ENCODE data around the gene FAM89B.

FAM89B gene

DNA sequence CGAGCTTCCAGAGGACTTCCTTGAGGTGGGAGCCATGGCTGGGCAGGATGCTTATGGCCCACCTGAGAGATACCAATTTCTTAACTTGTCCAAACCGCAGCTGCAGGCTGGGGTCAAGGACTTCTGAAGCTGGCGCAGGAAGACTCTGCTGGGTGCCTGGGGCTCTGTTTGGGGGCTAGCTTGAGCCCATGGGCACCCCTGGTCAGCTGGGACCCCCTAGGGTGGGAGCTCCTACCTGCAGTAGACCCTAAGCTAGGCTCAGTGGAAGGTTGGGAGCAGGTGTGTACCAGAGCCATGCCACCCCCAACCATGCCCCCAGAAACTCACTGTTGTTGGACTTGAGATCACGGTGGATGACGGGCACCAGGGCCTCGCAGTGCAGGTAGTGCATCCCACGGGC lies 40.4 kb downstream of the FAM89B start:
- Histone ChIP-seq H3K9ac (ENCODE audit: low read length) (no peak overlapping the region), H3K36me3 (ENCODE audit: control insufficient read depth, low read depth, low read length) (peaks cover 3% of the 10 kb centered on the region), H3K27ac (ENCODE audit: low read length) (no peak overlapping the region), H3K4me1 (ENCODE audit: control insufficient read depth, low read depth, low read length) (peaks cover 4% of the 10 kb centered on the region), H3K27me3 (ENCODE audit: control insufficient read depth, insufficient read depth, low read length) (no peaks in the 10 kb centered on the region), H3K9me3 (ENCODE audit: control insufficient read depth, low read depth, low read length) (no peaks in the 10 kb centered on the region), H3K4me3 (ENCODE audit: low read length) (no peak overlapping the region)

DNA sequence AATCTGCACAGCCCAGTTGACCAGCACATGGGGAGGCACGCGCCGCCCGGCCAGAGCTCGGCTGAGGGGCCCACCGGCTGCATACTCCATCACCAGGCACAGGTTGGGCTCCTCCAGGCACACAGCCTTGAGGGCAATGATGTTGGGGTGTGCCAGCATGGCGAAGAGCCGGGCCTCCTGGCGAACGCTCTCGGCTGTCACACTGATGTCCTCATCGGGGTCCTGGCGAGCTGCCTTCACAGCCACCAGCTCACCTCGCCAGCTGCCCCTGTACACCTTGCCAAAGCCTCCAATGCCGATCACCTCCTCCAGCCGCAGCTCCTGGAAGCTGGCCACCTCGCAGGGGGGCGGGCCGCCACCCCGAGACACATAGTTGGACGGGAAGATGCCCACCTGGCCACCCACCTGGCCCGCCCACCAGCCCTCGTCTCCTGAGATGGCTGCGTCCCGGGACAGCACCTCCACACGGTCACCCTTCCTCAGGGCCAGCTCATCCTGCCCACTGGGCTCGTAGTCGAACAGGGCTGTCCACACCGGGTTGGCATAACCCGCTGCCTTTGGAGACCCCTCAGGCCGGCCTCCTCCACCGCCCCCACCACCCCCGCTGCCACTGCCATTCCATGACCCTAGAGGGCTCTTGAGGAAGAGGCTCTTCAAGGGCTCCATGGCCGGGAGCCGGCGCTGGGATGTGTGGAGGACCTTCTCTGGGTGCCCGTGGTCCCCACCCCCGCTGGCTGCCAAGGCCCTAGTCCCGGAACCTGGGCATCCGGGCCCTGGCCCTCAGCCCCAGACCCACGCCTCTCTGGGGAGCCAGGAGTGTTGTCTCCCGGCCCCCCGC lies 41.0 kb downstream of the FAM89B start:
- Histone ChIP-seq H3K4me3 (ENCODE audit: low read length) (peak overlapping the region; percentile 70), H3K9me3 (ENCODE audit: control insufficient read depth, low read depth, low read length) (no peaks in the 10 kb centered on the region), H3K9ac (ENCODE audit: low read length) (peak overlapping the region; percentile 57), H3K27me3 (ENCODE audit: control insufficient read depth, insufficient read depth, low read length) (no peaks in the 10 kb centered on the region), H3K4me1 (ENCODE audit: control insufficient read depth, low read depth, low read length) (no peaks in the 10 kb centered on the region), H3K27ac (ENCODE audit: low read length) (peak overlapping the region; percentile 43), H3K36me3 (ENCODE audit: control insufficient read depth, low read depth, low read length) (peaks cover 7% of the 10 kb centered on the region)

DNA sequence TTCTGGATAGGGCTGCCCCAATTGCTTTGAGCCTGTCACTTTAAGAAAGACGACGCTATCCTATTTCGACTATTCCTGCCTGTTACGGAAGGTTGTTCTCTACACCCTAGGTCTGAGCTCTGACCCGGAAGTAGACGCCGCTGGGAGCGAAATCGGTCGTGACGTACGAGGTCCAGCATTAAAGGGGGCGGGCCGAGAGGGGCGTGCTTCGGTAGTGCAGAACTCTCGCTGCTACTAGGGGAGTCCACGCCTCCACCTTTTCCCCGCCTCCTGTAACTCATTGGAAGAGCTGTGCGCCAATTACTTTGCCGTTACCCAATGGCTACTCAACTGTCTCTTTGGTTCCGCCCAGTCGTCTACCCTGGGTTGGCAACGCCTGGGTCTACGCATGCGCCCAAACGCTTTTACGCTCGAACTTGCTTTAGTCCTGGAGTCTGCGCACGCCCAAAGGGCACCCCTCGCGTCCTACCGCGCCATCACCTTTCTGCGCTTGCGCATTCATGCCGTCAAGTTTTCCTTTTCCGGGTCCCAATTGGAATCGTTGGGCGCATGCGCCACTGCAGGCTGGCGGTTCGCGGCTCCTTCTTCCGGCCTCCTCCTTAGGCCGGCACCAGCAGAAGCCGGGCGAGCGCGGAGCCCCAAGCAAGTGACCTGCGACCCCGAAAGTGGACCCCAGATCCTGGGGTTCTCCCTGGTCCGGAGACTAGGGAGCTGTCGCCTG lies 43.1 kb downstream of the FAM89B start, which contains the start of gene PCNX3:
Gene PCNX3 (plus strand): TSS at position 548 of the 721 bp plus-strand sequence. CDS start 536 bp downstream, outside the sequence.
- Histone ChIP-seq H3K9me3 (ENCODE audit: control insufficient read depth, low read depth, low read length) (no peaks in the 10 kb centered on the region), H3K36me3 (ENCODE audit: control insufficient read depth, low read depth, low read length) (peaks cover 24% of the 10 kb centered on the region), H3K4me1 (ENCODE audit: control insufficient read depth, low read depth, low read length) (no peaks in the 10 kb centered on the region)

DNA sequence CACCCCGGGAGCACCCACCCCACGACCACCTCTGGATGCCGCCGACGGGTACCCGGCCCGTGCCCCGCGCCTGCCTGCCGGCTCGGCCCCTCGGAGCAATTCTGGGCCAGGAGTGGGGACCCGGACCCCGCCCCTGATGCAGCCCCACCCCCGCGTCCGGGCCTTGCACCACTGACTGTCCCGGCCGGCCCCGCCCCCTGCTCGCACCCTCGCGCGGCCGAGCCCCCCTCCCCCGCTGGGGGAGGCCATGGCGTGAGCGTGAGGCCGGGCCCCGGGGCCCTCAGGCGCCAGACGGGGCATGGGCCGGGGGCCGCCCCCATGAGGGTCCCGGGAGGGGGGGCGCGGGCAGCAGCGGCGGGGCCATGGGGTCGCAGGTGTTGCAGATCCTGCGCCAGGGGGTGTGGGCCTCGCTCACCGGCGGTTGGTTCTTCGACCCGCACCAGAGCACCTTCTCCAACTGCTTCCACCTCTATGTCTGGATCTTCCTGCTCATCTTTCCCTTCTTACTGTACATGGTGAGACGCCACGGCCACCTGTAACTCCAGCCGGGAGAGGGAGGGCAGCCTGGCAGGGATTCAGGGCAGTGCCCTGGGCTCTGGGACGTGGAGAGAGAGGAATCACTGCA lies 43.7 kb downstream of the FAM89B start:
- peak overlapping the region; percentile 52 for H3K9ac ChIP-seq (ENCODE audit: low read length)
- peaks cover 28% of the 10 kb centered on the region for H3K36me3 ChIP-seq (ENCODE audit: control insufficient read depth, low read depth, low read length)
- no peaks in the 10 kb centered on the region for H3K9me3 ChIP-seq (ENCODE audit: control insufficient read depth, low read depth, low read length)
- no peaks in the 10 kb centered on the region for H3K27me3 ChIP-seq (ENCODE audit: control insufficient read depth, insufficient read depth, low read length)
- peak overlapping the region; percentile 70 for H3K4me3 ChIP-seq (ENCODE audit: low read length)
- H3K4me1 ChIP-seq (ENCODE audit: control insufficient read depth, low read depth, low read length), result no peaks in the 10 kb centered on the region
- H3K27ac ChIP-seq (ENCODE audit: low read length), result no peak overlapping the region

More for the DNA sequence above, 43.1 kb downstream of the FAM89B start, which contains the start of gene PCNX3:
- peak within 1 kb of the TSS; percentile 57 for H3K9ac ChIP-seq (ENCODE audit: low read length)
- H3K27ac ChIP-seq (ENCODE audit: low read length), result peak within 1 kb of the TSS; percentile 28
- H3K27me3 ChIP-seq (ENCODE audit: control insufficient read depth, insufficient read depth, low read length), result no peaks in the 10 kb centered on the region
- peak within 1 kb of the TSS; percentile 70 for H3K4me3 ChIP-seq (ENCODE audit: low read length)

DNA sequence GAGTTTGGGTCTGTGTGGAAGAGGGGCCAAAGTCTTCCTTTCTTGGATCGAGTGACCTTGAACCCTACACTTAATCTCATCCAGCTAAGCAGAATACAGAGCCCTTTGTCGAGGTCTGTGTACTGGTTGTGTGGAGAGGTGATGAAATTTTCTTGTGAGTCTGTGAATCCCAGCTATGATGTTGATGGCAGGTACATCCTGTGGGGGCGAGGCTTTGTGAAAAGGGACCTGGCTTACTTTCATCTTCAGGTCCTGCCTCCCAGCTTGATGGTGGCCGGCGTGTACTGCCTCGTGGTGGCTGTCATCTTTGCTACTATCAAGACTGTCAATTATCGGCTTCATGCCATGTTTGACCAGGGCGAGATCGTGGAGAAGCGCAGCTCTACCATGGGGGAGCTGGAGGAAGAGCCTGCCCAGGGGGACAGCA lies 44.2 kb downstream of the FAM89B start:
- peaks cover 28% of the 10 kb centered on the region for H3K36me3 ChIP-seq (ENCODE audit: control insufficient read depth, low read depth, low read length)
- no peaks in the 10 kb centered on the region for H3K4me1 ChIP-seq (ENCODE audit: control insufficient read depth, low read depth, low read length)

DNA sequence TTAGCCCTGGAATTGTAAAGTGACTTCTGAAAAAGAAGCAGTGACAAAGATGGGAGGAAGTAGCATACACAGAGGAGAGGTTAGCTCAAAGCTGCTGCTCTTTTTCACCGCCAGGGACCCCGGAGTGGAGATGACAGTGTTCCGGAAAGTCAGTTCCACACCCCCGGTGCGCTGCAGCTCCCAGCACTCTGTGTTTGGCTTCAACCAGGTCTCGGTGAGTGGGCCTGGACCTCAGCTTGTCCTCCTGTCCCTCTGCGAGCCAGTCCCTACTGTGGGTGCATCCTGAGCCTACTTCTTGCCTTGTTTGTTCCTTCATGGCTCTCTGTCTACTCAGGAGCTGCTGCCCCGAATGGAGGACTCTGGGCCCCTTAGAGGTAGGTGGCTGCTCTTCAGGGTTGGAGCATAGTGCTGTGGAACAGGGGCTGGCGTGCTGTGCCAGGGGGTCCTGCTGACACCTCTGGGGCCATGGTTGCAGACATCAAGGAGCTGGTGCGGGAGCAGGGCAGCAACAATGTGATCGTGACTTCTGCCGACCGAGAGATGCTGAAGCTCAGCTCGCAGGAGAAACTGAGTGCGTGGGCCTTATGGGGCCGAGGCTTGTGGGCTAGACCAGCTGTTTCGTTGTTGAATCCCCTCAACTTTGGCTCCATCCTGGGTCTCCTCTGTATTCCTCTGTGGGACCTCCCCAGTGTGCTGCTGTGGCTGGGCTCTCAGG lies 45.0 kb downstream of the FAM89B start:
- Histone ChIP-seq H3K9ac (ENCODE audit: low read length) (no peak overlapping the region), H3K4me1 (ENCODE audit: control insufficient read depth, low read depth, low read length) (no peaks in the 10 kb centered on the region), H3K9me3 (ENCODE audit: control insufficient read depth, low read depth, low read length) (no peaks in the 10 kb centered on the region), H3K4me3 (ENCODE audit: low read length) (no peak overlapping the region), H3K36me3 (ENCODE audit: control insufficient read depth, low read depth, low read length) (peaks cover 34% of the 10 kb centered on the region), H3K27ac (ENCODE audit: low read length) (no peak overlapping the region), H3K27me3 (ENCODE audit: control insufficient read depth, insufficient read depth, low read length) (no peaks in the 10 kb centered on the region)

More for the DNA sequence above, 44.2 kb downstream of the FAM89B start:
- Histone ChIP-seq H3K27ac (ENCODE audit: low read length) (no peak overlapping the region), H3K9me3 (ENCODE audit: control insufficient read depth, low read depth, low read length) (no peaks in the 10 kb centered on the region), H3K4me3 (ENCODE audit: low read length) (peak overlapping the region; percentile 70), H3K9ac (ENCODE audit: low read length) (peak overlapping the region; percentile 52), H3K27me3 (ENCODE audit: control insufficient read depth, insufficient read depth, low read length) (no peaks in the 10 kb centered on the region)

DNA sequence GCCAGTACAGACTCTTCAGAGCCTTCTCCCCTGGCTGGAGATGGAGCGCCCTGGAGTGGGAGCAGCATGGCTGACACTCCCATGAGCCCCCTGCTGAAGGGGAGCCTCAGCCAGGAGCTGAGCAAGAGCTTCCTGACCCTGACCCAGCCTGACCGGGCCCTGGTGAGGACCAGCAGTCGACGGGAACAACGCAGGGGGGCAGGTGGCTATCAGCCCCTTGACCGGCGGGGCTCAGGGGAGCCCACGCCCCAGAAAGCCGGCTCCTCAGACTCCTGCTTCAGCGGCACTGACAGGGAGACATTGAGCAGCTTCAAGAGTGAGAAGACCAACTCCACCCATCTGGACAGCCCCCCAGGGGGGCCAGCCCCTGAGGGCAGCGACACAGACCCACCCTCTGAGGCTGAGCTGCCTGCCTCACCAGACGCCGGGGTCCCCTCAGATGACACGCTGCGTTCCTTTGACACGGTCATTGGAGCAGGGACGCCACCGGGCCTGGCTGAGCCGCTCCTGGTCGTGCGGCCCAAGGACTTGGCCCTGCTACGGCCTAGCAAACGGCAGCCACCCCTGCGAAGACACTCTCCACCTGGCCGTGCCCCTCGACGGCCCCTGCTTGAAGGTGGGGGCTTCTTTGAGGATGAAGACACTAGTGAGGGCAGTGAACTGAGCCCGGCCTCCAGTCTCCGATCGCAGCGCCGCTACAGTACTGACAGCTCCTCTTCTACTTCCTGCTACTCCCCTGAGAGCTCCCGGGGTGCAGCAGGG lies 45.8 kb downstream of the FAM89B start:
- Histone ChIP-seq H3K4me3 (ENCODE audit: low read length) (no peak overlapping the region), H3K4me1 (ENCODE audit: control insufficient read depth, low read depth, low read length) (no peaks in the 10 kb centered on the region), H3K27ac (ENCODE audit: low read length) (no peak overlapping the region), H3K36me3 (ENCODE audit: control insufficient read depth, low read depth, low read length) (peaks cover 35% of the 10 kb centered on the region), H3K9me3 (ENCODE audit: control insufficient read depth, low read depth, low read length) (no peaks in the 10 kb centered on the region), H3K27me3 (ENCODE audit: control insufficient read depth, insufficient read depth, low read length) (no peaks in the 10 kb centered on the region), H3K9ac (ENCODE audit: low read length) (no peak overlapping the region)

DNA sequence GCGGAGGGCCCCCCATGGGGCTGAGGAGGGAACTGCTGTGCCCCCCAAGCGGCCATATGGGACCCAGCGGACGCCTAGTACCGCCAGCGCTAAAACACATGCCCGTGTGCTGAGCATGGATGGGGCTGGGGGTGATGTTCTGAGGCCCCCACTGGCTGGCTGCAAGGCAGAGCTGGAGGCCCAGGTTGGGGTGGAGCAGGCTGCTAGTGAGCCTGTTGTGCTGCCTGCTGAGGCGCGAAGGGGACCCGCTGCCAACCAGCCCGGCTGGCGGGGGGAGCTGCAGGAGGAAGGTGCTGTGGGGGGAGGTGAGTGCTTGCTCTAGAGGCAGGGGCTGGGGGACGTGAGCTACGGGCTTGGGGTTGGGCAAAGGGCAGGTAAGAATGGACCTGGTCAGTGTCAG lies 46.4 kb downstream of the FAM89B start:
- no peaks in the 10 kb centered on the region for H3K9me3 ChIP-seq (ENCODE audit: control insufficient read depth, low read depth, low read length)
- peaks cover 35% of the 10 kb centered on the region for H3K36me3 ChIP-seq (ENCODE audit: control insufficient read depth, low read depth, low read length)
- no peak overlapping the region for H3K4me3 ChIP-seq (ENCODE audit: low read length)
- no peaks in the 10 kb centered on the region for H3K27me3 ChIP-seq (ENCODE audit: control insufficient read depth, insufficient read depth, low read length)
- no peak overlapping the region for H3K27ac ChIP-seq (ENCODE audit: low read length)
- H3K9ac ChIP-seq (ENCODE audit: low read length), result no peak overlapping the region
- no peaks in the 10 kb centered on the region for H3K4me1 ChIP-seq (ENCODE audit: control insufficient read depth, low read depth, low read length)

DNA sequence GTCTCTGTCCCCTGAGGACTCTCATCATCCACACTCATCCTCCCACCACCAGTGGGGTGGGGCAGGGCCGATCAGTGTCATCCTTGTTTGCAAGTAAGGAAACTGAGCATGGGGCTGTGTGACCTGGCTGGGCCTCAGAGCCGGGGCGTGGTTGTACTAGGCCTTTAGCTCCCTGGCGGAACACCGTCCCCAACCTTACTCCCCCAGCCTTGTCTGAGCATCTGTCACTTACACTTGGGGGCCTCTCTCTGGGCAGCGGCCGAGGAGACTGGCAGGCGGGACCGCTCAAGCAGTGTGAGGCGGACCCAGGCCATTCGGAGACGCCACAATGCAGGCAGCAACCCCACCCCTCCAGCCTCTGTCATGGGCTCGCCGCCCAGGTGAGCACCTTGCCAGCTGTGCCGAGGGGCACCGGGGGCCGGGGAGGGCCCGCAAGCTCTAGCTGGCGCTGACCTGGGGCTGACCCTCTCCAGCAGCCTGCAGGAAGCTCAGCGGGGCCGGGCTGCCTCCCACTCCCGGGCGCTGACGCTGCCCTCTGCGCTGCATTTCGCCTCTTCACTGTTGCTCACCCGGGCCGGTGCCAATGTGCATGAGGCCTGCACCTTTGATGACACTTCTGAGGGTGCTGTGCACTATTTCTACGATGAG lies 47.1 kb downstream of the FAM89B start:
- Histone ChIP-seq H3K9ac (ENCODE audit: low read length) (no peak overlapping the region), H3K36me3 (ENCODE audit: control insufficient read depth, low read depth, low read length) (peaks cover 35% of the 10 kb centered on the region), H3K27ac (ENCODE audit: low read length) (no peak overlapping the region), H3K4me3 (ENCODE audit: low read length) (no peak overlapping the region), H3K4me1 (ENCODE audit: control insufficient read depth, low read depth, low read length) (no peaks in the 10 kb centered on the region), H3K27me3 (ENCODE audit: control insufficient read depth, insufficient read depth, low read length) (no peaks in the 10 kb centered on the region), H3K9me3 (ENCODE audit: control insufficient read depth, low read depth, low read length) (no peaks in the 10 kb centered on the region)

DNA sequence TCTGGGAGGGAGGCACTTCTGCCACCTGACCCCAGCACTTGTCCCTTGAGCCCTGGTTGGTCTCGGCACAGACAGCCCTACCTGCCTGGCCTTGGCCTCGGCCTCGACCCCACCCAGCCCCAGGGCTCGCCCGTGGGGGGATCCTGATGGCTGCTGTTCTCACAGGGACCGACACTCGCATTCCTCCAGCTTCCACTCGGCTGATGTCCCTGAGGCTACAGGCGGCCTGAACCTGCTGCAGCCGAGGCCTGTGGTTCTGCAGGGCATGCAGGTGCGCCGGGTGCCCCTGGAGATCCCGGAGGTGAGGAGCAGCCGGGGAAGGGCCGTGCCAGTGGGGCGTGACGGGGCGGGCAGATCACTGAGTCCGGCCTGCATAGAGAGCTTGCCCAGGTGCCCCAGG lies 48.3 kb downstream of the FAM89B start:
- Histone ChIP-seq H3K27ac (ENCODE audit: low read length) (no peak overlapping the region), H3K9ac (ENCODE audit: low read length) (no peak overlapping the region), H3K36me3 (ENCODE audit: control insufficient read depth, low read depth, low read length) (peaks cover 41% of the 10 kb centered on the region)

More for the DNA sequence above, 48.3 kb downstream of the FAM89B start:
- H3K9me3 ChIP-seq (ENCODE audit: control insufficient read depth, low read depth, low read length), result no peaks in the 10 kb centered on the region
- no peak overlapping the region for H3K4me3 ChIP-seq (ENCODE audit: low read length)
- no peaks in the 10 kb centered on the region for H3K27me3 ChIP-seq (ENCODE audit: control insufficient read depth, insufficient read depth, low read length)
- no peaks in the 10 kb centered on the region for H3K4me1 ChIP-seq (ENCODE audit: control insufficient read depth, low read depth, low read length)

Data from iPS-18a (cell line).